Endodermal cell (in vitro differentiated cells): Measurements from ENCODE around the gene WSCD2. TPM values are rescaled to one million over a fixed set of nuclear protein-coding genes. Genes with fewer than 3 reads are reported as not detected.
A peak's percentile ranks its signal among the peaks of the same experiment; 100 is the strongest.

Experiments
- DNase-seq: peaks from one replicate; pipeline ENCODE4 v3.0.0-alpha.2; 2017
- H3K27ac ChIP-seq: 2 replicates; pipeline ENCODE4 v1.5.1; 2013; ENCODE audit warnings: mild to moderate bottlenecking, low read depth, low read length, moderate library complexity
- H3K27me3 ChIP-seq: 2 replicates; pipeline ENCODE4 v1.6.1; 2013; ENCODE audit warnings: mild to moderate bottlenecking, low read length, moderate library complexity; ENCODE audit not compliant: insufficient read depth, control insufficient read depth, poor library complexity, severe bottlenecking
- H3K36me3 ChIP-seq: 2 replicates; pipeline ENCODE4 v1.7.0; 2013; ENCODE audit warnings: mild to moderate bottlenecking, low read length, moderate library complexity; ENCODE audit not compliant: control insufficient read depth, insufficient read depth
- H3K4me1 ChIP-seq: one replicate; pipeline ENCODE4 v1.7.0; 2013; ENCODE audit warnings: low read length; ENCODE audit not compliant: control insufficient read depth, insufficient read depth
- H3K4me3 ChIP-seq: 2 replicates; pipeline ENCODE4 v1.5.1; 2013; ENCODE audit warnings: mild to moderate bottlenecking, low read length, moderate library complexity
- H3K9ac ChIP-seq: 2 replicates; pipeline ENCODE4 v1.6.1; 2013; ENCODE audit warnings: mild to moderate bottlenecking, low read length, moderate library complexity; ENCODE audit not compliant: poor library complexity, severe bottlenecking; ENCODE audit errors: extremely low read depth
- H3K9me3 ChIP-seq: 2 replicates; pipeline ENCODE4 v1.6.1; 2013; ENCODE audit warnings: mild to moderate bottlenecking, low read length, moderate library complexity; ENCODE audit not compliant: control insufficient read depth
- H3K27ac Mint-ChIP-seq: 2 replicates; pipeline ENCODE4 v1.8.0; 2020; ENCODE audit warnings: mixed read lengths
- H3K27me3 Mint-ChIP-seq: 2 replicates; pipeline ENCODE4 v1.8.0; 2021; ENCODE audit warnings: mild to moderate bottlenecking, mixed read lengths; ENCODE audit not compliant: insufficient read depth
- H3K36me3 Mint-ChIP-seq: 2 replicates; pipeline ENCODE4 v1.8.0; 2020; ENCODE audit warnings: low read depth, mixed read lengths
- H3K4me1 Mint-ChIP-seq: 2 replicates; pipeline ENCODE4 v1.8.0; 2020; ENCODE audit warnings: mixed read lengths
- H3K4me3 Mint-ChIP-seq: 2 replicates; pipeline ENCODE4 v1.8.0; 2020; ENCODE audit warnings: mild to moderate bottlenecking, moderate library complexity, mixed read lengths
- H3K9me3 Mint-ChIP-seq: 2 replicates; pipeline ENCODE4 v1.8.0; 2020; ENCODE audit warnings: mild to moderate bottlenecking, mixed read lengths
- CTCF ChIP-seq: fragments of 200-600 bp; sonication (generic); conservative IDR thresholded peaks from 2 replicates; pipeline ENCODE4 v1.5.0; 2021; ENCODE audit warnings: antibody characterized with exemption, mild to moderate bottlenecking
- WGBS, 2 experiments: methylation state at CpG; one replicate each; pipeline versions ENCODE4 v1.1.5 to v1.1.7; 2013; ENCODE audit warnings: missing lambda C conversion rate in 2 of 2, mixed read lengths in 1 of 2; ENCODE audit not compliant: insufficient coverage in 1 of 2, insufficient read length in 1 of 2; 5-methylcytosine and 5-hydroxymethylcytosine counted together
- total RNA-seq, 2 donors: library from RNA; stranded (reverse); fragmentation: NEBNext Ultra II Directional in 1 of 2; extraction: Animal tissue kit (Norgen Biotek cat#: 25700) in 1 of 2; gene quantifications; 2 replicates in 1 of 2; 3 replicates in 1 of 2; pipeline ENCODE4 v1.2.1, GENCODE V29; 2021

WSCD2 gene
- total RNA-seq, 2 donors from 2014 or later, result 0.80 to 1.3 TPM

- 88 to 97% methylated on average over 2 of the region's 2 CpGs for WGBS, 2 experiments
- H3K36me3 Mint-ChIP-seq, result no peaks in the 10 kb centered on the region
These were observed 10.4 kb downstream of the WSCD2 start for GRCh38 chr12:108139454-108139853.

GRCh38 chr12:108140501-108140900 is 11.4 kb downstream of the WSCD2 start:
- no peaks in the 10 kb centered on the region for H3K9me3 ChIP-seq
- DNase-seq, result peak; percentile 44
- WGBS, 2 experiments, result 51 to 86% methylated on average over 2 to 5 of the region's 5 CpGs
- peaks cover 66% of the 10 kb centered on the region for H3K27me3 Mint-ChIP-seq
- no peak overlapping the region for H3K4me3 ChIP-seq
- H3K9me3 Mint-ChIP-seq, result no peaks in the 10 kb centered on the region
- H3K27me3 ChIP-seq, result peaks cover 18% of the 10 kb centered on the region
- no peaks in the 10 kb centered on the region for H3K36me3 ChIP-seq
- H3K4me1 Mint-ChIP-seq, result peaks cover 25% of the 10 kb centered on the region
- no peaks in the 10 kb centered on the region for H3K36me3 Mint-ChIP-seq
- TF ChIP-seq CTCF, result no peak
- H3K27ac Mint-ChIP-seq, result no peak overlapping the region
- no peak overlapping the region for H3K27ac ChIP-seq
- H3K4me3 Mint-ChIP-seq, result no peak overlapping the region
- no peak overlapping the region for H3K9ac ChIP-seq
- H3K4me1 ChIP-seq, result peaks cover 8% of the 10 kb centered on the region

More at GRCh38 chr12:108139454-108139853, 10.4 kb downstream of the WSCD2 start:
- H3K4me3 Mint-ChIP-seq, result no peak overlapping the region
- DNase-seq, result no peak
- H3K27me3 Mint-ChIP-seq, result peaks cover 65% of the 10 kb centered on the region
- H3K9me3 Mint-ChIP-seq, result no peaks in the 10 kb centered on the region
- Histone ChIP-seq H3K4me3 (no peak overlapping the region), H3K9me3 (no peaks in the 10 kb centered on the region), H3K36me3 (no peaks in the 10 kb centered on the region), H3K9ac (no peak overlapping the region), H3K27me3 (peaks cover 18% of the 10 kb centered on the region), H3K4me1 (peaks cover 8% of the 10 kb centered on the region), H3K27ac (no peak overlapping the region)
- H3K27ac Mint-ChIP-seq, result no peak overlapping the region
- TF ChIP-seq CTCF, result no peak
- peaks cover 25% of the 10 kb centered on the region for H3K4me1 Mint-ChIP-seq

GRCh38 chr12:108141600-108142130 is 12.6 kb downstream of the WSCD2 start:
- no peak for TF ChIP-seq CTCF
- H3K4me1 ChIP-seq, result peaks cover 7% of the 10 kb centered on the region
- WGBS, 2 experiments, result 55 to 70% methylated on average over 2 to 4 of the region's 4 CpGs
- DNase-seq, result peak; percentile 57
- no peak overlapping the region for H3K4me3 Mint-ChIP-seq
- H3K9ac ChIP-seq, result no peak overlapping the region
- H3K27ac ChIP-seq, result no peak overlapping the region
- H3K27ac Mint-ChIP-seq, result no peak overlapping the region
- H3K36me3 Mint-ChIP-seq, result no peaks in the 10 kb centered on the region
- peaks cover 18% of the 10 kb centered on the region for H3K27me3 ChIP-seq
- peaks cover 69% of the 10 kb centered on the region for H3K27me3 Mint-ChIP-seq
- peaks cover 26% of the 10 kb centered on the region for H3K4me1 Mint-ChIP-seq
- no peaks in the 10 kb centered on the region for H3K9me3 Mint-ChIP-seq
- H3K4me3 ChIP-seq, result no peak overlapping the region
- H3K36me3 ChIP-seq, result no peaks in the 10 kb centered on the region
- H3K9me3 ChIP-seq, result no peaks in the 10 kb centered on the region
